GM15510 (cell line): ENCODE measurements around the gene SYNRG.

ENCODE experiments used
- POLR2A ChIP-seq: IDR thresholded peaks from 3 replicates; pipeline ENCODE4 v1.6.1; 2011; ENCODE audit warnings: borderline replicate concordance; ENCODE audit not compliant: insufficient read length; ENCODE audit errors: extremely low read depth

The SYNRG gene

GRCh38 chr17:37502009-37502936 lies 106.9 kb downstream of the SYNRG start:
- no peak for TF ChIP-seq POLR2A

- no peak for TF ChIP-seq POLR2A
Measured at GRCh38 chr17:37500378-37500777, 108.8 kb downstream of the SYNRG start.

GRCh38 chr17:37494971-37495370 lies 114.2 kb downstream of the SYNRG start:
- TF ChIP-seq POLR2A, result no peak

GRCh38 chr17:37494401-37494831 lies 114.8 kb downstream of the SYNRG start:
- no peak for TF ChIP-seq POLR2A

- no peak for TF ChIP-seq POLR2A
Measured at GRCh38 chr17:37493249-37494027, 115.8 kb downstream of the SYNRG start.

- TF ChIP-seq POLR2A, result no peak
Measured at GRCh38 chr17:37492167-37492566, 117.1 kb downstream of the SYNRG start.

- no peak for TF ChIP-seq POLR2A
Measured at GRCh38 chr17:37490638-37491614, 118.3 kb downstream of the SYNRG start.

GRCh38 chr17:37490022-37490587 lies 119.1 kb downstream of the SYNRG start:
- no peak for TF ChIP-seq POLR2A

GRCh38 chr17:37489197-37490001 lies 119.8 kb downstream of the SYNRG start, which contains the start of gene DUSP14:
DUSP14 (plus strand) TSS chr17:37489891; CDS start chr17:37512273, 22,382 bp downstream.
- TF ChIP-seq POLR2A, result peak; percentile 78

GRCh38 chr17:37488607-37489196 lies 120.5 kb downstream of the SYNRG start:
- no peak for TF ChIP-seq POLR2A

GRCh38 chr17:37488009-37488604 lies 121.1 kb downstream of the SYNRG start:
- no peak for TF ChIP-seq POLR2A

- no peak for TF ChIP-seq POLR2A
Measured at GRCh38 chr17:37485938-37486570, 123.2 kb downstream of the SYNRG start.
